AML-193 (cell line): Measurements from ENCODE around the gene PLD5.
"Not testable (repeated sequence)": the region's sequence is repeated elsewhere in the genome, so short reads cannot be mapped to it uniquely, and the experiment has no call there.

Experiments used
- DNase-seq, 2 experiments: peaks; one replicate each; lab custom pipeline; 2025; lab: John Stamatoyannopoulos, UW

The PLD5 gene

GRCh38 chr1:242162140-242162539 lies 362.4 kb downstream of the PLD5 start:
- no peak for DNase-seq

GRCh38 chr1:242147096-242147976 lies 377.2 kb downstream of the PLD5 start:
- peak; percentile 29 to 61 for DNase-seq

GRCh38 chr1:242146652-242147051 lies 377.8 kb downstream of the PLD5 start:
- no peak for DNase-seq

- DNase-seq: no peak
These were observed 383.7 kb downstream of the PLD5 start for GRCh38 chr1:242140836-242141235.

- no peak for DNase-seq
These were observed 384.5 kb downstream of the PLD5 start for GRCh38 chr1:242139986-242140385.

GRCh38 chr1:242139442-242139841 lies 385.1 kb downstream of the PLD5 start:
- DNase-seq: peak; percentile 3 to 36

GRCh38 chr1:242133796-242134195 lies 390.7 kb downstream of the PLD5 start:
- no peak for DNase-seq

GRCh38 chr1:242133351-242133750 lies 391.1 kb downstream of the PLD5 start:
- no peak for DNase-seq

- DNase-seq: no peak
These were observed 392.2 kb downstream of the PLD5 start for GRCh38 chr1:242132121-242132817.

GRCh38 chr1:242128951-242129502 lies 395.5 kb downstream of the PLD5 start:
- DNase-seq: peak; percentile 19 to 28

- DNase-seq: no peak
These were observed 404.1 kb downstream of the PLD5 start for GRCh38 chr1:242120432-242120831.

GRCh38 chr1:242100921-242101320 lies 423.6 kb downstream of the PLD5 start:
- no peak for DNase-seq

GRCh38 chr1:242097283-242097682 lies 427.2 kb downstream of the PLD5 start:
- DNase-seq: not testable (repeated sequence)

- DNase-seq: no peak
These were observed 431.4 kb downstream of the PLD5 start for GRCh38 chr1:242093116-242093515.

GRCh38 chr1:242089911-242090310 lies 434.6 kb downstream of the PLD5 start:
- DNase-seq: no peak

GRCh38 chr1:242088875-242089274 lies 435.6 kb downstream of the PLD5 start:
- DNase-seq: no peak

- DNase-seq: no peak
These were observed 437.8 kb downstream of the PLD5 start for GRCh38 chr1:242086706-242087105.

- DNase-seq: no peak
These were observed 438.4 kb downstream of the PLD5 start for GRCh38 chr1:242086093-242086492.

GRCh38 chr1:242083742-242084141 lies 440.8 kb downstream of the PLD5 start:
- no peak for DNase-seq

- no peak for DNase-seq
These were observed 443.1 kb downstream of the PLD5 start for GRCh38 chr1:242081446-242081845.

GRCh38 chr1:242065813-242066212 lies 458.7 kb downstream of the PLD5 start:
- no peak for DNase-seq

GRCh38 chr1:242062271-242062670 lies 462.2 kb downstream of the PLD5 start:
- DNase-seq: no peak

- DNase-seq: no peak
These were observed 464.5 kb downstream of the PLD5 start for GRCh38 chr1:242059976-242060375.
